PC-9 (cell line): ENCODE data around the gene POU6F2. TPM values are rescaled to one million over a fixed set of nuclear protein-coding genes. Genes with fewer than 3 reads are reported as not detected.

Source experiments
- BruUV-seq: library from RNA; stranded (reverse); fragments of 400-500 nt; replicated peaks from 2 replicates; lab custom pipeline; 2021; lab: Mats Ljungman, UMichigan
- CTCF ChIA-PET: fragments of 300-600 bp; sonication (Branson Sonifier 250); formaldehyde crosslinking; loops from one replicate; lab custom pipeline; 2022; ENCODE audit warnings: antibody characterized with exemption; lab: Charles Lee
- POLR2A ChIA-PET: fragments of 300-600 bp; sonication (Branson Sonifier 250); formaldehyde crosslinking; loops from one replicate; lab custom pipeline; 2022; ENCODE audit warnings: antibody characterized with exemption; ENCODE audit not compliant: unreplicated experiment; lab: Charles Lee
- DNase-seq, 2 experiments: peaks; one replicate each; pipeline versions ENCODE4 v3.0.0 to v3.0.0-alpha.2; 2015 to 2022; ENCODE audit warnings: mixed read lengths in 1 of 2
- H2AFZ ChIP-seq: fragments of 200-600 bp; sonication (generic); 2 replicates; pipeline ENCODE4 v1.8.1; 2017; ENCODE audit warnings: antibody characterized with exemption
- H3F3A ChIP-seq: fragments of 200-600 bp; sonication (generic); 2 replicates; pipeline ENCODE4 v1.8.1; 2017; ENCODE audit warnings: antibody characterized with exemption, mild to moderate bottlenecking, low read depth; ENCODE audit not compliant: insufficient read depth
- H3K27ac ChIP-seq: fragments of 200-600 bp; sonication (generic); 2 replicates; pipeline ENCODE4 v1.6.1; 2016; ENCODE audit warnings: mixed run types
- H3K27me3 ChIP-seq: fragments of 200-600 bp; sonication (generic); 2 replicates; pipeline ENCODE4 v1.6.1; 2016; ENCODE audit warnings: low read depth, mixed run types; ENCODE audit not compliant: insufficient read depth
- H3K36me3 ChIP-seq: fragments of 200-600 bp; sonication (generic); 2 replicates; pipeline ENCODE4 v1.6.1; 2016; ENCODE audit warnings: low read depth, mixed run types
- H3K4me1 ChIP-seq: fragments of 200-600 bp; sonication (generic); replicated peaks from 2 replicates; pipeline ENCODE4 v1.6.1; 2016; ENCODE audit warnings: mixed run types; ENCODE audit not compliant: insufficient read depth
- H3K4me2 ChIP-seq: fragments of 200-600 bp; sonication (generic); 2 replicates; pipeline ENCODE4 v1.6.1; 2017; ENCODE audit warnings: mixed run types
- H3K4me3 ChIP-seq: fragments of 200-600 bp; sonication (generic); 2 replicates; pipeline ENCODE4 v1.6.1; 2016; ENCODE audit warnings: mixed run types
- H3K79me2 ChIP-seq: fragments of 200-600 bp; sonication (generic); 2 replicates; pipeline ENCODE4 v1.6.1; 2017; ENCODE audit warnings: low read depth, mixed run types
- H3K9me2 ChIP-seq: fragments of 200-600 bp; sonication (generic); 2 replicates; pipeline ENCODE4 v1.8.1; 2017; ENCODE audit warnings: mild to moderate bottlenecking; ENCODE audit not compliant: insufficient read depth
- H3K9me3 ChIP-seq: fragments of 200-600 bp; sonication (generic); 2 replicates; pipeline ENCODE4 v1.8.1; 2016; ENCODE audit warnings: low read depth; ENCODE audit not compliant: insufficient read depth
- H4K20me1 ChIP-seq: fragments of 200-600 bp; sonication (generic); 2 replicates; pipeline ENCODE4 v1.8.1; 2017; ENCODE audit not compliant: insufficient read depth
- EZH2 ChIP-seq: fragments of 200-600 bp; sonication (generic); IDR thresholded peaks from 2 replicates; pipeline ENCODE4 v1.8.0; 2017; ENCODE audit warnings: antibody characterized with exemption, low read depth
- intact Hi-C: fragments of 100-400 bp; cut with micrococcal nuclease; formaldehyde crosslinking; loops from one replicate; pipeline ENCODE4 v1.10.0; 2022; ENCODE audit not compliant: unreplicated experiment
- total RNA-seq: library from RNA; stranded (reverse); gene quantifications from 2 replicates; pipeline ENCODE4 v1.2.3, GENCODE V29; 2021
- TF ChIP-seq, protein P1 (sequence below): fragments of 200-600 bp; sonication (generic); conservative IDR thresholded peaks from 2 replicates; pipeline ENCODE4 v1.6.1; 2017; ENCODE audit warnings: mixed run types, antibody characterized with exemption, mild to moderate bottlenecking, moderate library complexity

POU6F2 gene
- total RNA-seq, 1 experiment from 2014 or later = not detected

DNA sequence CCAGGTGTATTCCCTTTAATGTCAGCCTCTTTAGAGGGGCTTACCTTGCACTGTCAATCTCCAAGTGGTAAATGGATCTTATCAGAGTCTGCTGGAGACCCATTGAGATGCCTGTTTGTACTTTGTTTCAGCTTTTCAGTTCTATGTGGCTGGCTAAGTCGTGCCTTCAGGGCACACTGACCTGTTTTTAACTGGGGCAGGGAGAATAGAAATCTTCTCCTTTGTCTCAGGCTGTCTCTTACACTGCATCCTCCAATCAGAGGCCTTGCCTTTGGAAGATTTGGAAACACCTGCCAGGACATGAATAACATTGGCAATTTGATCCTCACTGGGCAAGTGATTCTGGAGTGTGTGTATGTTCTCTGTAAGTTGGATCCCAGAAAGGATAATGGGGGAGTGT is 65.0 kb downstream of the POU6F2 start:
- POLR2A ChIA-PET = no interaction called here
- BruUV-seq = no TSS peak

DNA sequence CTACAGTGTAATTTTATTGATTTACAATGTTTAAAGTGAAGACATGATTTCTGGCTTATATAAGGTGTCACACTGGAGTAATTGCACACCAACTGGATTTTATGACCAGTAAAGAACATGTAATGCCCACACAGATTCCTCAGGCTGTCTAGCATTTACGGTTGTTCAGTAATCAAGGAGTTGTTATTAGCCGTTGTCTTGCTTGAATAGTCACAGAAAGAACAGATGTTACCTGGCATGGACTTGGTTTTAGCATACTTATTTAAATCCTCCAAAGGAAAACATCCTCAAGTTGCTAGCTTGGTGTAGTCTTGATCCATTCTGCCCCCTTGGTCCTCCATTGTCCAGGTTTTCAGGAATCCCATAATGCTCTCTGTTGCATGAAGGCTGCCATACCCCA is 65.8 kb downstream of the POU6F2 start:
- no TSS peak for BruUV-seq
- H3K9me2 ChIP-seq = no peaks in the 10 kb centered on the region
- peaks cover 13% of the 10 kb centered on the region for H3K27me3 ChIP-seq
- no peak overlapping the region for H3K4me3 ChIP-seq
- no peak for DNase-seq
- H3K36me3 ChIP-seq = no peaks in the 10 kb centered on the region
- no peak overlapping the region for H2AFZ ChIP-seq
- no peak overlapping the region for H3K4me2 ChIP-seq
- H4K20me1 ChIP-seq = no peaks in the 10 kb centered on the region
- ChIA-PET CTCF (no interaction called here), POLR2A (no interaction called here)
- intact Hi-C loops = no loop called here
- no peak for TF ChIP-seq EZH2
- TF ChIP-seq, protein P1, sequence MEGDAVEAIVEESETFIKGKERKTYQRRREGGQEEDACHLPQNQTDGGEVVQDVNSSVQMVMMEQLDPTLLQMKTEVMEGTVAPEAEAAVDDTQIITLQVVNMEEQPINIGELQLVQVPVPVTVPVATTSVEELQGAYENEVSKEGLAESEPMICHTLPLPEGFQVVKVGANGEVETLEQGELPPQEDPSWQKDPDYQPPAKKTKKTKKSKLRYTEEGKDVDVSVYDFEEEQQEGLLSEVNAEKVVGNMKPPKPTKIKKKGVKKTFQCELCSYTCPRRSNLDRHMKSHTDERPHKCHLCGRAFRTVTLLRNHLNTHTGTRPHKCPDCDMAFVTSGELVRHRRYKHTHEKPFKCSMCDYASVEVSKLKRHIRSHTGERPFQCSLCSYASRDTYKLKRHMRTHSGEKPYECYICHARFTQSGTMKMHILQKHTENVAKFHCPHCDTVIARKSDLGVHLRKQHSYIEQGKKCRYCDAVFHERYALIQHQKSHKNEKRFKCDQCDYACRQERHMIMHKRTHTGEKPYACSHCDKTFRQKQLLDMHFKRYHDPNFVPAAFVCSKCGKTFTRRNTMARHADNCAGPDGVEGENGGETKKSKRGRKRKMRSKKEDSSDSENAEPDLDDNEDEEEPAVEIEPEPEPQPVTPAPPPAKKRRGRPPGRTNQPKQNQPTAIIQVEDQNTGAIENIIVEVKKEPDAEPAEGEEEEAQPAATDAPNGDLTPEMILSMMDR = no peak
- no peaks in the 10 kb centered on the region for H3K79me2 ChIP-seq
- no peaks in the 10 kb centered on the region for H3K4me1 ChIP-seq
- no peak overlapping the region for H3K27ac ChIP-seq
- H3K9me3 ChIP-seq = no peaks in the 10 kb centered on the region
- H3F3A ChIP-seq = no peaks in the 10 kb centered on the region

More for the DNA sequence above, 65.0 kb downstream of the POU6F2 start:
- no peak overlapping the region for H3K27ac ChIP-seq
- H3F3A ChIP-seq = no peaks in the 10 kb centered on the region
- H3K9me3 ChIP-seq = no peaks in the 10 kb centered on the region
- no peaks in the 10 kb centered on the region for H3K9me2 ChIP-seq
- H3K36me3 ChIP-seq = no peaks in the 10 kb centered on the region
- CTCF ChIA-PET = no interaction called here
- DNase-seq = no peak
- intact Hi-C loops = no loop called here
- H3K27me3 ChIP-seq = peaks cover 21% of the 10 kb centered on the region
- TF ChIP-seq, protein P1 = no peak
- TF ChIP-seq EZH2 = no peak
- H3K4me2 ChIP-seq = no peak overlapping the region
- H4K20me1 ChIP-seq = no peaks in the 10 kb centered on the region
- H3K4me1 ChIP-seq = no peaks in the 10 kb centered on the region
- H3K79me2 ChIP-seq = no peaks in the 10 kb centered on the region
- H3K4me3 ChIP-seq = no peak overlapping the region
- H2AFZ ChIP-seq = no peak overlapping the region

DNA sequence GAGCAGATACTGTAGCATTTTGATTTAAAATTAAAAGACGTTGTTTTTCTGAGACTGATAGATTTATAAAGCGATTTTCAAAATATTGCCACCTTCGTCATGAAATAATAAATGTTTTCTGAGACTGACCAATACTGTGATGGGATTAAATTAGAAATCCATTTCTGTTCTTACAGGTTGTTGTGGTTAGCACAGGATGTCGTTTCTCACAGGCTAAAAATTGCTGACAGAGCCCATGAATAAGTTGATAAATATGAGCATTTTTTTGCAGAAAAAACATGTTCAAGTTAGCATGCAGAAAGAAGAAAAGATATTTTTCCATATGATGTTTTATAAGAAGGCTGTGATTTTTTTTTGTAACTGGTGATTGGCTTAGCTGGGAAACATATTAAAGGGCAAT is 66.8 kb downstream of the POU6F2 start:
- H3K4me2 ChIP-seq = no peak overlapping the region
- H3K27me3 ChIP-seq = 0 out of 2 replicates have a peak, but pooled peaks cover 5% of the 10 kb centered on the region
- H3K27ac ChIP-seq = no peak overlapping the region
- no TSS peak for BruUV-seq
- no peaks in the 10 kb centered on the region for H4K20me1 ChIP-seq
- no peaks in the 10 kb centered on the region for H3K4me1 ChIP-seq
- no peaks in the 10 kb centered on the region for H3K9me2 ChIP-seq
- DNase-seq = no peak
- no peak overlapping the region for H2AFZ ChIP-seq
- H3F3A ChIP-seq = no peaks in the 10 kb centered on the region
- intact Hi-C loops = no loop called here
- CTCF ChIA-PET = no interaction called here
- POLR2A ChIA-PET = no interaction called here
- no peaks in the 10 kb centered on the region for H3K36me3 ChIP-seq
- H3K4me3 ChIP-seq = no peak overlapping the region
- TF ChIP-seq, protein P1 = no peak
- no peak for TF ChIP-seq EZH2
- no peaks in the 10 kb centered on the region for H3K79me2 ChIP-seq
- no peaks in the 10 kb centered on the region for H3K9me3 ChIP-seq
